Umbilical cord (tissue), 2 donors: ENCODE data around the gene SPAG8. TPM values are rescaled to one million over a fixed set of nuclear protein-coding genes. Genes with fewer than 3 reads are reported as not detected.

Experiments
- DNase-seq: peaks from one replicate; pipeline ENCODE4 v3.0.0-alpha.2; 2015; ENCODE audit warnings: low spot score
- total RNA-seq: library from RNA; depleted of rRNA; stranded (reverse); fragments of >200 nt; gene quantifications from one replicate; pipeline ENCODE4 v1.2.3, GENCODE V29; 2014; ENCODE audit warnings: low replicate concordance; ENCODE audit not compliant: insufficient read depth

SPAG8 gene, protein sequence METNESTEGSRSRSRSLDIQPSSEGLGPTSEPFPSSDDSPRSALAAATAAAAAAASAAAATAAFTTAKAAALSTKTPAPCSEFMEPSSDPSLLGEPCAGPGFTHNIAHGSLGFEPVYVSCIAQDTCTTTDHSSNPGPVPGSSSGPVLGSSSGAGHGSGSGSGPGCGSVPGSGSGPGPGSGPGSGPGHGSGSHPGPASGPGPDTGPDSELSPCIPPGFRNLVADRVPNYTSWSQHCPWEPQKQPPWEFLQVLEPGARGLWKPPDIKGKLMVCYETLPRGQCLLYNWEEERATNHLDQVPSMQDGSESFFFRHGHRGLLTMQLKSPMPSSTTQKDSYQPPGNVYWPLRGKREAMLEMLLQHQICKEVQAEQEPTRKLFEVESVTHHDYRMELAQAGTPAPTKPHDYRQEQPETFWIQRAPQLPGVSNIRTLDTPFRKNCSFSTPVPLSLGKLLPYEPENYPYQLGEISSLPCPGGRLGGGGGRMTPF
- total RNA-seq: 5.1 TPM

DNA sequence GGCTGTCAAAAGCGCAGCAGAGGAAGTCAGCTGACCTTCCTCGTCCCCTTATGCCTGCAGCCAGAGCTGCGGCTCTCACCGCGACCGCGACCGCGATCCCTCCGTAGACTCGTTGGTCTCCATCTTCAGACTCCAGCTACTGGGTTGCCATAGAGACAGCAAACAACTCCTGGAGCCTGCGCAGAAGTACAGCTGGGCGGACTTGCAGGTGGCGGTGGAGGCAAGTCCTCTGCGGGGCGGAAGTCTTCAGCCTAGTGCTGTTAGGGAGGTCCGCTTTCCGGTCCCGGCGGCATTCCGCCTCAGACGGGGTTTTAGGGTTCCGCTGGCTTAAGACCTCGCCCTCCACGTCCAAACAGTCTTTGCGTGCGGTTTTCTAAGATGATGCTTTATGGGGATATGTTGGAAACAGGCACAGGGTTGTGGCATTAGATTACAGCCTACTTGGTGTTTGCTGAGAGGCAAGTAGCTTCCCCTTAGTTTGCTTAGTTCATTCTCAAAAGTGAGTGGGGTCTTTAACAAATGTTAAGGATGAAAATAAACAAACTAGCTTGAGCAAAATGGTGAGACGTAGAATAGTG is at the start of gene SPAG8:
Gene SPAG8 (minus strand): TSS at position 238 of the 578 bp plus-strand sequence. CDS start 115 bp downstream, at position 123.
- peak; percentile 99 for DNase-seq

DNA sequence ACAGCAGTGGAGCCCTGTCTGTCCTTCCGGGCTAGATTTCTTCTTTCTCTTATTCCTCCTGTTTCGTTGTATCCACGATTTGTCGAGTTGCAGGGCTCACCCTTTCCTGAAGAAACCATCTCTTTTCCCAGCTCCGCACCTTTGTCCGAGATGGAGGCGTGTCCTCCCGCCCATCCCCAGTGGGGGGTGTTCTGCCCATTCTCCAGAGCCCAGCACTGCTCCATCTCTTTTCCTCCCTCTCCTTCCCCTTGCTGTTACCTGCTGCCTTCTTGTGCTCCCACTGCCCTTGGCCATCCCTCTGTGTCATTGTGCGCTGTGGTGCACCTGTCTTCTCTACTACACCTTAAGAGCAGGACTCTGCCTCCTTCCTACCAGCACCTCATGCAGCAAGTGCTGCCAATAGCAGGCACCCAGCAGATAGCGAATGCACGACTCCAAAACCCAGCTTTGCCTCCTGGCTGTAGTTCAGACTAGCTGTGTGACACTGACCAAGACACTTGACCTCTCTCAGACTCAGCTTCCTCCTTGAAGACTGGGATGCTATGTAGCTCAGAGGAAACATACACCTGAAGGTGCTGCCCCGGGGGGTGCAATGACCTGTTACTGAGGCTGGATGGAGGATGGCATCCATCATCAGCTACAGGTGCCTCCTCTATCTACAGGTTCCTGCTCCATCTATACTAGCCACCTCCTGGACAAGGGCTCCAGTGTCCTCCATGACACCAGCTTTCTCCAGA is 49.3 kb upstream of the SPAG8 start:
- DNase-seq: no peak

DNA sequence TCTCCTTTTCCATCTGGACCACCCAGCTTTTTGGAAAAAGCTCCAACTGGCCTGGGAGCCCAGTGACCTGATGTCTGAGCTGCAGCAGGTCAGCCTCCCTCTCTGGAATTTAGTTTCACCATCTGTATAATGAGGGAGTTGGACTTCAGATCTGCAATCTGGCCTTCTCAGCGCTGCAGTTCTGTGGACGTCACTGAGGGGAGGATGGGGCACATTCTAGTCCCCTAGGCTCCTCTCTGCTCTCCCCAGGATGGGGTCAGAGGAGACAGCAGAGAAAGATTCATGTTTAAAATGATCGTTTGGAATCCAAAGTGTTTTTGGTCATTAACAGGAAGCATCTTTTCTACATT is 47.9 kb upstream of the SPAG8 start:
- no peak for DNase-seq

DNA sequence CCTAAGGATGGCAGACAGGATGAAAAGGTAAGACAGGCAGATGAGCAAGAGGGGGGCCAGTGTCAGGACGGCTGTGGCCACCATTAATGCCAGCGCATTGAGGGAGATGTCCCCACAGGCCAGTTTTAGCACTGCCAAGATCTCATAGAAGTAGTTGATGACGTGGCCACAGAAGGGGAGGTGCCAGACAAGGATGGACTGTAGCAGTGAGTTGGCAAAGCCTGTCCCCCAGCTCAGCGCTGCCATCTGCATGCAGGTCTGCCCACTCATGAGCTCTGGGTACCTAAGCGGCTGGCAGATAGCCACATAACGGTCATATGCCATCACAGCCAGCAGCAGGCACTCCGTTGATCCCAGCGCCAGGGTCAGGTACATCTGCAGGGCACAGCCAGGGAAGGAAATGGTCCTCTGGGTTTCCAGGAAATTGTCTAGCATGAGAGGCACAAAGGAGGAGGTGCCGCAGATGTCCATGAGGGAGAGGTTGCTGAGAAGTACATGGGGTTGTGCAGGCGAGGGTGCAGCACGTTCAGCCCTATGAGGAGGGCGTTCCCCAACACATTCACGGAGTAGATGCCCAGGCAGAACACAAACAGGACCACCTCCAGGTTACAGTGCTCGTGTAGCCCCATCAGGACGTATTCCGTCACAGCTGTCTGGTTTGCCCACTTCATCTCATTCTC is 47.4 kb upstream of the SPAG8 start:
- no peak for DNase-seq

DNA sequence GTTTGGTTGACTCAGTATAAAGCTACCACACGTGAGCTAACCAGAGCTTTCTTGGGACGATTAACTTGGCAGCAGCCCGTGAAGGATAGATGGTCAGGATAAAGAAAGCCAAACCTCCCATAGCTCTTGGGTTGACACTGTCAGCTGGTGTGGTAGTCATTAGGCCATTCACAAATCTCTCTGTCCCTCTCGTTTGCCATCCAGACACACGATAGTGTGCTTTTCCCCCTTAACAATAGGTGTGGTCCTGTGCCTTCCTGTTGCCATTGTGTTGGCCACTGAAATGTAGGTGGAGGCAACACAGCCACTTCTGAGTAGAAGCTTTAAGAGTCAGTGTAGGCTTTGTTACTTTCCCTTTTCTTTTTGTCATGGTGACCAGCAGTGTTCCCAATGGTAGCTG is 46.4 kb upstream of the SPAG8 start:
- no peak for DNase-seq

DNA sequence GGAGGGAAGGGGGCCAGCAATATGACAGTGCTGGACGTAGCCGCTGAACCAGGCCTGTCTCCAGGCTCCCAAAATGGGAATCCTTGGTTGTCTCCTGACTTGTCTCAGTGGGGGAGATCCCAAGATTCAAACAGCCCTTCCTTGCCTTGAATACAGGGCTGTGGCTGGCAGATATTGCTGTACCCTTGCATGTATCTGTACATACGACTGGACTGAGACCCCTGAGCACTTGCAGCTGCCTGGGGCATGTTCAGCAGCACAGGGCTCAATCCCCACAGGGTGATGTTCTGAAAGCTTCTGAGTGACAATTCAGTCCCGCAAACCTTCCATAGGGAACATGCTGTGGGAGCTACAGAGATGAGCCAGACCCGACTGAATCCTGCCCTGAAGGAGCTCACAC is 44.8 kb upstream of the SPAG8 start:
- DNase-seq: no peak

DNA sequence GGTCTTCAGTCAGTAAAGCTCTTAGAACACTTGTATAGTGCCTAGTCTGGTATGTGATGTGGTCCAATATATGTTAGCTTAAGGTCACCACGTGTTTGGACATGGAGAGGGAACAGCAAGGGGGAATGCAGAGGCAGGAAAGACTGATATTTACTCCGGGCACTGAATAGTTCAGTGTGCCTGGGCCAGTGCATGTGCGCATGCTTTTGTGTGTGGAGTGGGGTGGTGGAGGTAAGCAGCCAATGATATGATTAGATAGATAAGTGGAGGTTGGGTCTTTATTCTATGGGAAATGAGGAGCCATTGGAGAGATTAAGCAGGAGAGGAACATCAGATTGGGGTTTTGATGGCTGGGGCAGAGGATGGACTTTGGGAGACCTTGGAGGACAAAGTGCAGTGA is 44.1 kb upstream of the SPAG8 start:
- DNase-seq: no peak

DNA sequence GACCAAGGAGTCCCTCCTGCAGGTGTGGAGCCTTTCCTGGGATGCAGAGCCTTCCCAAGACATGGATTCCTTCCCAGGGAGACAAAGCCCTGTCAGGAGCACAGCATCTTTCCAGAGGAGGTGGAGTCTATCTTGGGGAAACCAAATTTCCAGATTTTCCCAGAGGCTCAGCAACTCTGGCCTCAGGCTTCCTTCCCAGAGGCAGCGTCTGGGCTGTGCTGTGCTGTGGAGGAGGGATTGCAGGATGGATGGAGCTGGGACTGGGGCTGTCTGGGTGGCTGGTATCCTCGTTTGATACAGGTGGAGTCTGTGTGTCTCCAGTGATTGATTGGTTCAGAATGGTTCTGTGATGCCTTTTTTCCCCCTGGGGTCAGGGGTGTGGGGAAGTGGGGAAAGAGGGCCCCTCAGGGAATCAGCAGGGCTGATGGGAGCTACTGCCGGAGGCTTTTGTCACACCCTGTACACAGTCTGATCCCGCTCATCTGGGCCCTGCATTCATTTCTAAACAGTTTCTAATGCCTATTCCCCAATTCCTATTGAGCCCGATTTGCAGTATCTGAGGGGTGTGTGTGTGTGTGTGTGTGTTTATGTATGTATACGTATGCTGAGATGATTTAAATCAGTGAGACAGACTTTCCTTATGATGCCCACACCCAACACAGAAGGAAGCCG is 42.2 kb upstream of the SPAG8 start:
- DNase-seq: no peak

DNA sequence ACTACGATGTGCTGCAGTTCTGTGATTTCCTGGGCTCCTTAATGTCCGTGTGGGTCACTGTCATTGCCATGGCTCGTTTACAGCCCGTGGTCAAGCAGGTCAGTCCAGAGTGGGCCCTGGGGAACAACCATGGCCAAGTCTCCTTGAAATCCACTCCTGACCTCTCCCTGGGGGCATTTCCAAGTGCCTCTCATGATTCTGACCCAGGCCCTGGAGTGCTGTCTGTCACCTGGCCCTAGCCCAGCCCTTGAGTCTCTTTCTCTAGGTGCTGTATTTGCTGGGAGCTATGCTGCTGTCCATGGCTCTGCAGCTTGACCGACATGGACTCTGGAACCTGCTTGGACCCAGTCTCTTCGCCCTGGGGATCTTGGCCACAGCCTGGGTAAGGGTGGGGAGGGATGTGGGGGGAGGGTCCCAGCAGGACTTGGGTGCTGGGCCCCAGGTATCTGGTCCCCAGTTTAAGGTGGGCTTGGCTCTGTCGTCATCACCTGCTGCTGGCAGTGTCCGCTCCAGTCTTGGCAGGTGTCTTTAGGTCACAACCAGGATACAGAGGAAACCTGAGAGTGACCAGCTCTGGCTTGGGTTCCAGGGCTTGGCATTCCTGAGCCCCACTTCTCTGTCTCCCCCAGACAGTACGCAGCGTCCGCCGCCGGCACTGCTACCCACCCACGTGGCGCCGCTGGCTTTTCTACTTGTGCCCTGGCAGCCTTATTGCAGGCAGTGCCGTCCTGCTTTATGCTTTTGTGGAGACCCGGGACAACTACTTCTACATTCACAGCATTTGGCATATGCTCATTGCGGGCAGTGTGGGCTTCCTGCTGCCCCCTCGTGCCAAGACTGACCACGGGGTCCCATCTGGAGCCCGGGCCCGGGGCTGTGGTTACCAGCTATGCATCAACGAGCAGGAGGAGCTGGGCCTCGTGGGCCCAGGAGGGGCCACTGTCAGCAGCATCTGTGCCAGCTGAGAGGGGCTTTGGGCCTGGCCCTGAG is 41.1 kb upstream of the SPAG8 start:
- DNase-seq: no peak

DNA sequence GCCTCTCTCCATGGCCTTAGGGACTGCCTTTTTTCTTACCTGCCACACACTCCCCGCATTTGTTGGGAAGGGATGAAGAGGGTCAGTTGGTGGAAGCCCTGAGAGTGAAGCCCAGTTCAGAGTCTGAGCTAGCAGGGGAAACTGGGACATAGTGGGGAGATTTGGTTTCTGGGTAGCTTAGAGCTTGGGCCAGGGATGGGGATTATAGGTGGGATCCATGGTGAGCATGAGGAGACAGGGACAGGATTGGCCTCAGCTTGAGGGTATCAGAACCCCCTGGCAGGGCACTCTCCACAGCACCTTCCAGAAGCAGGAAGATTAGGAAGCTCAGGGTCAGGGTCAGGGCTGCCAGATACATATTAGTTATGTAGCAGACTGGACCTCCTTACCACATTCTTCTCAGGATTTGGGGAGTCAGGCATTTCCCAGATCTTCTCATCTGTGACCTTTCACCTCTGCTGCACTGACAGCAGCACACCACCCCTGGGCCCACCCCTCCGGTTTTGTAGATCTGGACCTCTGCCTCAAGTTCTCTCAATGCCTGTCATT is 40.3 kb upstream of the SPAG8 start:
- no peak for DNase-seq

DNA sequence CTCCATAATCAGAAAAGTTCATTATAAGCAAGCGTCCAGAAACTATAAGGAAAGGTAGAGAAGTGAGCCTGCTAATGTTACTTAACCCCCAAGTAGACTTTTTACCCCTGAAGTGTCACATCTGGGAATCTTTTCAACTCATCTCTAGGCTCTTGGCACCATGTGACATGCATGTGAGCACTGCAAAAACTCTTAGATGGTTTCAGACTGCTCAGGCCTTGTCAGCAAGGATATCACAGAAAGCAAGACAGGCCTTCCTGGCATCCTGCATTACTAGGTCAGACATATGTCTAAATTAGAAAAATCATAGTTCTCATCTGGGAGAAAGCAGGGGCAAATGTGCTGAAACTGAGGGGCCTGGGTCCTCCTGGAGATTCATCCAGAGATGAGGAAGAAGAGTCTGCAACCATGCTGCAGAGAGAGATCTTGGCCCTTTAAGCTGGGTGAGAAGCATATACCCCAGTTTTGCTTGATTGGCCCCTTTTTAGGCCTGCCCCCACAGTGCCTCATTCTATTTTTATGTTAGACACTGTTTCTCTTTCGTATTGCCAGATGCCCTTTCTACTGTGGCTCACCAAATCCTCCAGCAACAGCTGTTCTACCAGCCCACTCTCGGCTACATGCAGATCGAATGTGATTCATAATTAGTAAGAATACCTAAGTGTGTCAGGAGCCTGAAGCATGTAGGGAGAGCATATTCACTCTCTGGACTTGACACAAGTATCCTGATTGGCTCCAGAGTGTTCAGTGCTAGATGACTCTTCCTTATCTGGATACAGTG is 35.9 kb upstream of the SPAG8 start:
- DNase-seq: peak; percentile 88

DNA sequence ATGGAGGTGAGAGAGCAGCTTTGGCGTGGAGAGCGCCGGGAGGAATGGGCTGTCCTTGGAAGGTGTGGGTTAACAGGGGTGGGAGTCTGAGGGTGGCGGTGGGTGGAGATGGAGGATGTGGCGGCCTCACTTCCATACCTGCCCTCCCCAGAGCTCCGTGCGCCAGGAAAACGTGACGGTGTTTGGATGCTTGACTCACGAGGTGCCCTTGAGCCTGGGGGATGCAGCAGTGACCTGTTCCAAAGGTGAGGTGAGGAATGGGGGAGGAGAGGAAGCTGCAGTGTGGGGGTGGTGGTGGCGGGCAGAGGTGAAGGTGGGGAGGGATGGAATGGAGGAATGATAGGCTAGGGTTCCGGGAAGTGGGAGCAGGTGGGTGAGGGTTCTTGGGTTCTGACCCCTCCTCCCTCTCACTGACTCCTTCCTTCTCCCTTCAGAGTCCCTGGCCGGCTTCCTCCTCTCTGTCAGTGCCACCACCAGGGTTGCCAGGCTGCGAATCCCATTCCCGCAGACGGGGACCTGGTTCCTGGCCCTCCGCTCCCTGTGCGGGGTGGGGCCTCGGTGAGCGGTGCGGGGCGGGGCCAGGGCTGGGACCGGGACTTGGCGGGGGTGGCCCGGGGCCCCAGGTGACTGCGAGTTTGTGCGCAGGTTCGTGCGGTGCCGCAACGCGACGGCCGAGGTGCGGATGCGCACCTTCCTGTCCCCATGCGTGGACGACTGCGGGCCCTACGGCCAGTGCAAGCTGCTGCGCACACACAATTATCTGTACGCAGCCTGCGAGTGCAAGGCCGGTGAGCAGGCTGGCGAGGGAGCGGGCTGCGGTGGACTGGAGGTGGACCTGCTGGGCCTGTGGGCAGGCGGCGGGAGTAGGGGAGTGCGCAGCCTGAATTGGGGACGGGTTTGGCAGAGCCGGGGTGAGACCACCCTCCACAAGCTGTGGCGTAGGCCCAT is 34.0 kb upstream of the SPAG8 start:
- DNase-seq: no peak

DNA sequence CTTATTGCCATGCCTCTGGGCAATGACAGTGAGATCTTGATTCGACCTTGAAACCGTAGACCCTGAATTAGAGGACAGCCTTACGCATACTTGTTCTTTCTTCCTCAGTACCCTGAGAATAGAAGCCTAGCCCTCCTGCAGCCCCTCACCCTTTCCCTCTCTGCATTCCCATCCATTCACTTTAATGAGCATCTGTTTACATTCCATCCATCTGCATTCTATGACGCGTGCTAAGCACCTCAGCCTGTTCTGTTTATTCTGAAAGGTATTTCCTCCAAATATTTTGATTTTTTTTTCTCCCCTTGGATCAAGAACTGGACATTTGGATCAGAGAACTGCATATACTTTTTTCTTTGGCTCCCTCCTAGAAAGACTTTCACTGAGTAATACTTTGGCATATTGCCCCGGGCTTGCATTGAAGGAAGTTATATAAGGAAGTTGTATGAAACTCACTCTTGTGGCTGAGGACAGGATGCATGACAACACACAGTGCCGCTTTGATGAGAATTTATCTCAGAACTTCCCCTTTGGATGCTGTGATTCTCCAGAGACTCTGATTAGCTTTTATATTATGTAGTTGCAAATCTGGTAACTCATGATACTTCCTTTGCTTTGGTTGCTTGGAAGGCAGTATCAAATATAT is 32.7 kb upstream of the SPAG8 start:
- DNase-seq: peak; percentile 96

DNA sequence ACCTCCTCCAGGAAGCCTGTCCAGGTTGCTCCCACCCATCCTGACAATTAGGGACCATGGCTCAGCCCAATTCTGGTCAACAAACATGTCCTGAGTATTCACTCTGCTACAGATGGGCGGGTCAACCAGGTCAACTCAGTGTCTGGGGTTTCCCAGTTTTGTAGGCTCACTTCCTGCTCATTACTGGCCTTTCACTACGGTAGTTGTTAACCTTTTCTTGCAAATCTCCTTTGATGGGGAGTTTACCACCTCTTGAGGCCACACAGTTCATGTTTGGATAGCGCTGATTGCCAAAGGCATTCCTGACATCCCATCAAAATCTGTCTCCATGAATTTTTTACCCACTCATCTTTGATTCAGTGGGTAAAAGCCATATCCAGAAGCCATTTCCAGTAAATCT is 30.7 kb upstream of the SPAG8 start:
- DNase-seq: no peak

DNA sequence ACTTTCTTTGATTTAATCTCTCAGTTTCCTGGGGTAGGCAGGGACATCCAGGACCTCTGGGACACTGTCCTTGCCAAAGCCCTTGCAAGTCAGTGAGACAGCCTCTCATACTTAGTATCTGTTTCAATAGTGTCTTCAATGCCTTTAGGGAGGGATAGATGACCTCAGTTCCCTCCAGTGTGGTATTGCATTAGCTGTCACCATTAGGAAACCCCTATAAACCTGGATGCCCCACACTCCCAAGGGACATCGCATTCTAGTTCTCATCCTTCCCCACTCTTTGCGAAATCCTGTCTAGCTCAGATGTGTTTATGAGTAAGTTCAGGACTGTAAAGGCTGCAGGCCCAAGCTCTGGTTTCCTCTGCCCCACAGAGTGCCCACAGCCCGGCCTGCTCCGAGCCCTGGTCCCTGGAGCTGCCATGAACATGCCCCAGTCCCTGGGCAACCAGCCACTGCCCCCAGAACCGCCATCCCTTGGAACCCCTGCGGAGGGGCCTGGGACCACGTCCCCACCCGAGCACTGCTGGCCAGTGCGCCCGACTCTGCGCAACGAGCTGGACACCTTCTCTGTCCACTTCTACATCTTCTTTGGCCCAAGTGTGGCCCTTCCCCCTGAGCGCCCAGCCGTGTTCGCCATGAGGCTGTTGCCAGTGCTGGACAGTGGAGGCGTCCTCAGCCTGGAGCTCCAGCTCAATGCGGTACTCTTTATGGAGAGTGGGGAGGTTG is 30.1 kb upstream of the SPAG8 start:
- no peak for DNase-seq

DNA sequence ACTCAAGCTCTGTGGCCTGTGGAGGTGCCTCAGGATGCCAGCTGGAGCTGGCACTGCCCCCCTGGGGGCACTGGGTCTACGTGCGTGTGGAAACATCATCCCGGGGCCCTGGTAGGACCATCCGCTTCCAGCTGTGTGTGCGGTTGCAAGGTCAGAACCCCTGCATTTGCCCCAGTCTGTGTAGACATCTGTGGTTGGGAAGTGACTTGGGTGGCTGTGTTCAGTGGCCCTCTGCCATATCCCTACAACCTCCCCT is 29.5 kb upstream of the SPAG8 start:
- DNase-seq: no peak
